Medulla oblongata (tissue), 1 donor: ENCODE data around the gene HSD17B14.
A peak's percentile ranks its signal among the peaks of the same experiment; 100 is the strongest.

ENCODE experiments used
- DNase-seq: peaks from one replicate; pipeline ENCODE4 v3.0.0-alpha.2; 2015; ENCODE audit errors: extremely low spot score

Gene HSD17B14

GRCh38 chr19:48830088-48830487, 6.2 kb downstream of the HSD17B14 start:
- DNase-seq, result no peak

- no peak for DNase-seq
Measured at GRCh38 chr19:48826606-48827020, 9.7 kb downstream of the HSD17B14 start.

- DNase-seq, result no peak
Measured at GRCh38 chr19:48822514-48822913, 13.8 kb downstream of the HSD17B14 start.

GRCh38 chr19:48821633-48822032, 14.7 kb downstream of the HSD17B14 start:
- no peak for DNase-seq

GRCh38 chr19:48819366-48819816, 16.9 kb downstream of the HSD17B14 start:
- DNase-seq, result peak; percentile 67

GRCh38 chr19:48818234-48818820, 18.0 kb downstream of the HSD17B14 start:
- no peak for DNase-seq

- no peak for DNase-seq
Measured at GRCh38 chr19:48817585-48818124, 18.6 kb downstream of the HSD17B14 start.

- DNase-seq, result no peak
Measured at GRCh38 chr19:48815870-48816501, 20.3 kb downstream of the HSD17B14 start.

- no peak for DNase-seq
Measured at GRCh38 chr19:48814895-48815294, 21.4 kb downstream of the HSD17B14 start.

- no peak for DNase-seq
Measured at GRCh38 chr19:48813123-48813913, 23.0 kb downstream of the HSD17B14 start.

- peak; percentile 78 for DNase-seq
Measured at GRCh38 chr19:48812094-48812929, 24.0 kb downstream of the HSD17B14 start.

- no peak for DNase-seq
Measured at GRCh38 chr19:48810151-48810550, 26.1 kb downstream of the HSD17B14 start.

- no peak for DNase-seq
Measured at GRCh38 chr19:48807590-48808308, 28.5 kb downstream of the HSD17B14 start.

- peak; percentile 82 for DNase-seq
Measured at GRCh38 chr19:48806818-48807589, 29.3 kb downstream of the HSD17B14 start.

GRCh38 chr19:48806518-48806817, 29.8 kb downstream of the HSD17B14 start:
- DNase-seq, result no peak

GRCh38 chr19:48805452-48805851, 30.8 kb downstream of the HSD17B14 start:
- no peak for DNase-seq

GRCh38 chr19:48804496-48804895, 31.8 kb downstream of the HSD17B14 start:
- DNase-seq, result peak; percentile 44

- no peak for DNase-seq
Measured at GRCh38 chr19:48802623-48803022, 33.7 kb downstream of the HSD17B14 start.

GRCh38 chr19:48799358-48800300, 36.7 kb downstream of the HSD17B14 start:
- no peak for DNase-seq
